IPS-NIHi7 (cell line): ENCODE measurements around the gene KRT6C.
A peak's percentile ranks its signal among the peaks of the same experiment; 100 is the strongest.
"Not testable (repeated sequence)": the region's sequence is repeated elsewhere in the genome, so short reads cannot be mapped to it uniquely, and the experiment has no call there.

ENCODE experiments used
- DNase-seq: peaks from one replicate; pipeline ENCODE4 v3.0.0; 2012; ENCODE audit warnings: mixed read lengths; ENCODE audit errors: extremely low spot score

Gene KRT6C

GRCh38 chr12:52499806-52500560, 26.4 kb upstream of the KRT6C start:
- no peak for DNase-seq

GRCh38 chr12:52498946-52499345, 25.3 kb upstream of the KRT6C start:
- DNase-seq = no peak

GRCh38 chr12:52497975-52498374, 24.4 kb upstream of the KRT6C start:
- no peak for DNase-seq

- DNase-seq = peak; percentile 80
Observed at GRCh38 chr12:52496590-52497071, 23.0 kb upstream of the KRT6C start.

- DNase-seq = peak; percentile 18
Observed at GRCh38 chr12:52496054-52496453, 22.4 kb upstream of the KRT6C start.

- DNase-seq = peak; percentile 78
Observed at GRCh38 chr12:52495389-52495788, 21.8 kb upstream of the KRT6C start.

- DNase-seq = no peak
Observed at GRCh38 chr12:52494518-52494917, 20.9 kb upstream of the KRT6C start.

GRCh38 chr12:52494100-52494499, 20.5 kb upstream of the KRT6C start:
- no peak for DNase-seq

- DNase-seq = no peak
Observed at GRCh38 chr12:52493172-52493571, 19.6 kb upstream of the KRT6C start, which contains the start of gene KRT6A. Gene KRT6A (minus strand): TSS chr12:52493257. CDS start chr12:52493188, 69 bp downstream.

- not testable (repeated sequence) for DNase-seq
Observed at GRCh38 chr12:52492405-52492804, 18.8 kb upstream of the KRT6C start.

GRCh38 chr12:52491495-52491894, 17.9 kb upstream of the KRT6C start:
- DNase-seq = not testable (repeated sequence)

- no peak for DNase-seq
Observed at GRCh38 chr12:52488736-52489135, 15.1 kb upstream of the KRT6C start.

- DNase-seq = not testable (repeated sequence)
Observed at GRCh38 chr12:52487744-52488443, 14.3 kb upstream of the KRT6C start.

GRCh38 chr12:52487211-52487610, 13.6 kb upstream of the KRT6C start:
- DNase-seq = no peak

GRCh38 chr12:52486166-52487105, 12.8 kb upstream of the KRT6C start:
- DNase-seq = no peak

GRCh38 chr12:52480073-52480472, 6.5 kb upstream of the KRT6C start:
- no peak for DNase-seq

- no peak for DNase-seq
Observed at GRCh38 chr12:52477651-52478050, 4.0 kb upstream of the KRT6C start.

- no peak for DNase-seq
Observed at GRCh38 chr12:52474212-52474611, 607 bp upstream of the KRT6C start.

- no peak for DNase-seq
Observed at GRCh38 chr12:52469853-52470252, 3.8 kb downstream of the KRT6C start.

- DNase-seq = no peak
Observed at GRCh38 chr12:52464897-52465296, 8.7 kb downstream of the KRT6C start.

- DNase-seq = no peak
Observed at GRCh38 chr12:52461693-52462092, 11.9 kb downstream of the KRT6C start.

GRCh38 chr12:52458861-52459260, 14.7 kb downstream of the KRT6C start:
- no peak for DNase-seq
